Caco-2 (cell line): ENCODE data around the gene FGFRL1. TPM values are rescaled to one million over a fixed set of nuclear protein-coding genes. Genes with fewer than 3 reads are reported as not detected.

Experiments used
- BruUV-seq: library from RNA; stranded (reverse); fragments of 400-500 nt; replicated peaks from 2 replicates; lab custom pipeline; 2021; lab: Mats Ljungman, UMichigan
- CTCF ChIA-PET: fragments of 300-600 bp; sonication (Branson Sonifier 250); formaldehyde crosslinking; loops from one replicate; lab custom pipeline; 2022; ENCODE audit warnings: antibody characterized with exemption; lab: Charles Lee
- POLR2A ChIA-PET: fragments of 300-600 bp; sonication (Branson Sonifier 250); formaldehyde crosslinking; loops from one replicate; lab custom pipeline; 2022; ENCODE audit warnings: antibody characterized with exemption; lab: Charles Lee
- DNase-seq, 2 experiments: peaks; one replicate each; pipeline versions ENCODE4 v3.0.0 to v3.0.0-alpha.2; 2020 to 2022
- H3K27me3 ChIP-seq: replicated peaks from 2 replicates; pipeline ENCODE4 v1.6.0; 2011; ENCODE audit warnings: low read length; ENCODE audit not compliant: control insufficient read depth, insufficient read depth
- H3K36me3 ChIP-seq: 2 replicates; pipeline ENCODE4 v1.5.1; 2011; ENCODE audit warnings: low read length; ENCODE audit not compliant: control insufficient read depth, insufficient read depth
- H3K4me1 ChIP-seq: fragments of 250-450 bp; sonication (Bioruptor Pico); 2 replicates; pipeline ENCODE4 v1.5.1; 2020; ENCODE audit warnings: mild to moderate bottlenecking
- H3K4me3 ChIP-seq: 2 replicates; pipeline ENCODE4 v1.5.1; 2011; ENCODE audit warnings: low read depth, mild to moderate bottlenecking, control low read depth, low read length
- H3K9me3 ChIP-seq: fragments of 250-450 bp; sonication (Bioruptor Pico); 2 replicates; pipeline ENCODE4 v1.5.1; 2020; ENCODE audit warnings: mild to moderate bottlenecking, moderate library complexity
- H3K27ac Mint-ChIP-seq: one replicate; pipeline ENCODE4 v1.8.0; 2022; ENCODE audit warnings: mixed read lengths; ENCODE audit not compliant: unreplicated experiment
- H3K27me3 Mint-ChIP-seq: one replicate; pipeline ENCODE4 v1.8.0; 2022; ENCODE audit warnings: mixed read lengths; ENCODE audit not compliant: insufficient read depth, unreplicated experiment
- H3K36me3 Mint-ChIP-seq: one replicate; pipeline ENCODE4 v1.8.0; 2022; ENCODE audit warnings: mild to moderate bottlenecking, mixed read lengths; ENCODE audit not compliant: insufficient read depth, unreplicated experiment
- H3K4me1 Mint-ChIP-seq: one replicate; pipeline ENCODE4 v1.8.0; 2022; ENCODE audit warnings: low read depth, mixed read lengths; ENCODE audit not compliant: unreplicated experiment
- H3K4me3 Mint-ChIP-seq: one replicate; pipeline ENCODE4 v1.8.0; 2022; ENCODE audit warnings: mild to moderate bottlenecking, moderate library complexity, mixed read lengths; ENCODE audit not compliant: unreplicated experiment
- H3K9me3 Mint-ChIP-seq: one replicate; pipeline ENCODE4 v1.8.0; 2022; ENCODE audit warnings: mixed read lengths; ENCODE audit not compliant: unreplicated experiment
- intact Hi-C: fragments of 100-400 bp; cut with micrococcal nuclease; formaldehyde crosslinking; loops from one replicate; pipeline ENCODE4 v1.10.0; 2022; ENCODE audit not compliant: unreplicated experiment
- total RNA-seq: library from RNA; stranded (reverse); gene quantifications from 2 replicates; pipeline ENCODE4 v1.2.3, GENCODE V29; 2022
- TF ChIP-seq, protein P1 (sequence below), 2 experiments: fragments of 200-600 bp in 1 of 2; IDR thresholded peaks; 1 replicate in 1 of 2; 2 replicates in 1 of 2; pipeline versions ENCODE4 v1.5.1 to v1.8.0; 2011 to 2022; ENCODE audit warnings: antibody characterized with exemption in 1 of 2, control low read depth in 1 of 2, inconsistent platforms in 1 of 2, low read depth in 1 of 2, low read length in 1 of 2, mild to moderate bottlenecking in 1 of 2, moderate library complexity in 1 of 2; ENCODE audit not compliant: insufficient read depth in 1 of 2, severe bottlenecking in 1 of 2, unreplicated experiment in 1 of 2

Gene FGFRL1
- total RNA-seq, 1 experiment from 2014 or later: 26.0 TPM

DNA sequence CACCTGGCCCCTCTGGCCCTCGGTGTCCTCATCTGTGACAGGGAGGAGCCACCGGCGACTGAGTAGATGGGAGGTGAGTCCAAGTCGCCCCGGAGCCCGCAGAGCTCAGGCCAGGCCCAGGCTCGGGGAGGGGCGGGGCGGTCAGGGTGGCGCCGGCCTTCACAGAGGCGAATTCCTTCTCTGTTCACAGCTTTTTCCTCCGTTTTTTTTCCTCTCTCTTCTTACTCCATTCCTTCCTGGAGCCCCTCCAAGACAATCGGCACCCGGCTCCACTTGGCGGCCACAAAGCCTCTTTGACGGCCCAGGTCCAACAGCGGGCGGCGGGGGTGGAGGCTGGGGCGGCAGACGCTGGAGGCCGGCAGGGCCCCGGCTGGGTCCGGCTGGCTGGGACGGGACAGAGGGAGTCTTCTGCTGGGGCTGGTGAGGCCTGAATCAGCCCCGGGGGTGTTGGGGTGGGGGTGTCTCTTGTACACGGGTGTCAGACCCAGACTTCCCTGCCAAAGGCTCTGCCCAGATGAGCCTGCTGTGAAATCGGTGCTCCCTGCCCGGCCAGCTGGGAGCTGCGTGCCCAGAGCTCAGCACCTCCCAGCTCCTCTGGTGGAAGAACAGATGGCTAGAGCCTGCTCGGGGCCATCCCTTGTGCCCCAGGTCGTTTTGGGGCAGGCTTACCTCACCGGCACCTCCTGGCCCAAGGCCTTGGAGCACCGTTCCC is 22.6 kb downstream of the FGFRL1 start:
- no peaks in the 10 kb centered on the region for H3K36me3 ChIP-seq
- BruUV-seq: no TSS peak
- Mint-ChIP-seq H3K4me3 (no peak overlapping the region), H3K27me3 (no peaks in the 10 kb centered on the region), H3K27ac (no peak overlapping the region), H3K9me3 (no peaks in the 10 kb centered on the region), H3K36me3 (peaks cover 10% of the 10 kb centered on the region), H3K4me1 (no peaks in the 10 kb centered on the region)
- H3K9me3 ChIP-seq: no peaks in the 10 kb centered on the region
- ChIA-PET POLR2A (no interaction called here), CTCF (no interaction called here)
- H3K4me3 ChIP-seq: no peak overlapping the region
- TF ChIP-seq, protein P1, sequence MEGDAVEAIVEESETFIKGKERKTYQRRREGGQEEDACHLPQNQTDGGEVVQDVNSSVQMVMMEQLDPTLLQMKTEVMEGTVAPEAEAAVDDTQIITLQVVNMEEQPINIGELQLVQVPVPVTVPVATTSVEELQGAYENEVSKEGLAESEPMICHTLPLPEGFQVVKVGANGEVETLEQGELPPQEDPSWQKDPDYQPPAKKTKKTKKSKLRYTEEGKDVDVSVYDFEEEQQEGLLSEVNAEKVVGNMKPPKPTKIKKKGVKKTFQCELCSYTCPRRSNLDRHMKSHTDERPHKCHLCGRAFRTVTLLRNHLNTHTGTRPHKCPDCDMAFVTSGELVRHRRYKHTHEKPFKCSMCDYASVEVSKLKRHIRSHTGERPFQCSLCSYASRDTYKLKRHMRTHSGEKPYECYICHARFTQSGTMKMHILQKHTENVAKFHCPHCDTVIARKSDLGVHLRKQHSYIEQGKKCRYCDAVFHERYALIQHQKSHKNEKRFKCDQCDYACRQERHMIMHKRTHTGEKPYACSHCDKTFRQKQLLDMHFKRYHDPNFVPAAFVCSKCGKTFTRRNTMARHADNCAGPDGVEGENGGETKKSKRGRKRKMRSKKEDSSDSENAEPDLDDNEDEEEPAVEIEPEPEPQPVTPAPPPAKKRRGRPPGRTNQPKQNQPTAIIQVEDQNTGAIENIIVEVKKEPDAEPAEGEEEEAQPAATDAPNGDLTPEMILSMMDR (IDR thresholded peaks at IDR 0.05; ENCODE audit: insufficient read depth in 1 of 2, low read depth in 1 of 2, low read length in 1 of 2, severe bottlenecking in 1 of 2, unreplicated experiment in 1 of 2): no peak
- intact Hi-C loops: no loop called here
- H3K27me3 ChIP-seq: no peaks in the 10 kb centered on the region
- H3K4me1 ChIP-seq: no peaks in the 10 kb centered on the region
- DNase-seq: no peak

DNA sequence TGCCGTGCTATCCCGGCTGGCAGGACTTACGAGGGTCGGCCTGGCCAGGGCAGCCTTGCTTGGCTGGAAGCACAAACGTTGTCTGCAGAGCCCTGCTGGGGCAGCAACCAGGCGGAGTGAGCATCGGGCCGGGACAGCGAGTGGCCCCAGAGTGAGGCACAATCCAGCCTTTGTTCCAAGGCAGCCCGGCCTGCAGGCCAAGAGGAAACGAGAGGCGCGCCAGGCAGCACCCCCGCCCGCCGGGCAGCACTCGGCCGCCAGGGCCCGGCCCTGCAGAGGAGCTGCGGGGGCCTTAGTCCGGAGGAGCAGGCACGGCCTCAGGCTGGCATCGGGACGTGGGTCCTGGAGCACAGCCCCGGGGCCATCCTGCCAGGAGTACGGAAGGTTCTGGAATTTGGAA is 24.1 kb downstream of the FGFRL1 start:
- DNase-seq: no peak
- Histone ChIP-seq H3K4me3 (no peak overlapping the region), H3K4me1 (no peaks in the 10 kb centered on the region), H3K27me3 (no peaks in the 10 kb centered on the region), H3K36me3 (no peaks in the 10 kb centered on the region), H3K9me3 (no peaks in the 10 kb centered on the region)
- no peaks in the 10 kb centered on the region for H3K27me3 Mint-ChIP-seq
- no peaks in the 10 kb centered on the region for H3K36me3 Mint-ChIP-seq
- H3K4me1 Mint-ChIP-seq: no peaks in the 10 kb centered on the region
- no peaks in the 10 kb centered on the region for H3K9me3 Mint-ChIP-seq
- no peak overlapping the region for H3K27ac Mint-ChIP-seq
- intact Hi-C loops: no loop called here
- TF ChIP-seq, protein P1 (IDR thresholded peaks at IDR 0.05; ENCODE audit: insufficient read depth in 1 of 2, low read depth in 1 of 2, low read length in 1 of 2, severe bottlenecking in 1 of 2, unreplicated experiment in 1 of 2): no peak
- H3K4me3 Mint-ChIP-seq: no peak overlapping the region
- POLR2A ChIA-PET: no interaction called here
- CTCF ChIA-PET: no interaction called here
- no TSS peak for BruUV-seq

DNA sequence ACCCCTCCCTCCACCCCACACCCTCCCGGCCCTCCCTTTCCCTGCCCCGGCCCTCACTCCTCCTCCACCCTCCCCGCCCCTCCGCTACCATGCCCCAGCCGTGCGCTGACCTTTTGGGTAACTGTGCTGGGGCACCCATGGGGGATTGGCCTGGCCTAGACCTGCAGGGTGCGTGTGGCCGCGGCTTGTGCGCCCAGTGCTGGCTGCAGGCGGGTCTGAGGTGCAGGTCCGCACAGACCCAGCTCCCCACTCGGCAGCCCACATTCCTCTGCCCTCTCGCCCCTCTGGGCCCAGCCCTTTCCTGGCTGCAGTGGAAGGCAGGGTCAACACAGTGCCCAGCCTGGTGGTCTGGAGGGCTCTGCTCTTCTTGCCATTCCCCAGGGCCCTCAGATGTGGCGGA is 24.7 kb downstream of the FGFRL1 start:
- ChIA-PET POLR2A (no interaction called here), CTCF (no interaction called here)
- no peaks in the 10 kb centered on the region for H3K9me3 ChIP-seq
- no peaks in the 10 kb centered on the region for H3K4me1 Mint-ChIP-seq
- BruUV-seq: no TSS peak
- no peaks in the 10 kb centered on the region for H3K27me3 ChIP-seq
- H3K4me3 Mint-ChIP-seq: no peak overlapping the region
- H3K4me3 ChIP-seq: no peak overlapping the region
- intact Hi-C loops: no loop called here
- TF ChIP-seq, protein P1 (IDR thresholded peaks at IDR 0.05; ENCODE audit: insufficient read depth in 1 of 2, low read depth in 1 of 2, low read length in 1 of 2, severe bottlenecking in 1 of 2, unreplicated experiment in 1 of 2): no peak
- H3K36me3 ChIP-seq: no peaks in the 10 kb centered on the region
- DNase-seq: no peak
- H3K9me3 Mint-ChIP-seq: no peaks in the 10 kb centered on the region
- H3K27ac Mint-ChIP-seq: no peak overlapping the region
- H3K27me3 Mint-ChIP-seq: no peaks in the 10 kb centered on the region
- no peaks in the 10 kb centered on the region for H3K36me3 Mint-ChIP-seq
- no peaks in the 10 kb centered on the region for H3K4me1 ChIP-seq
